K562 (cell line): ENCODE results near the gene ZKSCAN5. TPM values are rescaled to one million over a fixed set of nuclear protein-coding genes. Genes with fewer than 3 reads are reported as not detected.

Experiments
- ARID1B ChIP-seq: fragments of 450-650 bp; IDR thresholded peaks from 2 replicates; pipeline ENCODE4 v1.6.1; 2016; ENCODE audit warnings: antibody characterized with exemption, mild to moderate bottlenecking, inconsistent platforms
- BCL6 ChIP-seq: fragments of 250-450 bp; sonication (Bioruptor Pico); IDR thresholded peaks from 2 replicates; pipeline ENCODE4 v1.4.0; 2020
- CSDE1 ChIP-seq, 2 experiments: fragments of 450-650 bp; IDR thresholded peaks; 2 replicates each; pipeline ENCODE4 v1.6.1; 2016; ENCODE audit warnings: mild to moderate bottlenecking in 1 of 2
- FOXM1 ChIP-seq, 2 experiments: fragments of 450-650 bp in 1 of 2; sonication (generic) in 1 of 2; formaldehyde crosslinking in 1 of 2; IDR thresholded peaks; 2 replicates each; pipeline versions ENCODE4 v1.6.1 to v1.9.0; 2017 to 2022; ENCODE audit warnings: low read depth in 2 of 2, mild to moderate bottlenecking in 2 of 2, missing genetic modification reagents in 1 of 2, moderate library complexity in 1 of 2
- NFRKB ChIP-seq: fragments of 450-650 bp; IDR thresholded peaks from 2 replicates; pipeline ENCODE4 v1.6.1; 2016; ENCODE audit warnings: low read depth
- RBFOX2 ChIP-seq: fragments of 200-400 bp; formaldehyde crosslinking; IDR thresholded peaks from 2 replicates; pipeline ENCODE4 v1.6.1; 2017; ENCODE audit warnings: low read depth, mild to moderate bottlenecking, low read length, moderate library complexity
- SP1 ChIP-seq: sonication (generic); formaldehyde crosslinking; IDR thresholded peaks from 2 replicates; pipeline ENCODE4 v1.8.1; 2022; ENCODE audit warnings: mild to moderate bottlenecking, missing genetic modification reagents
- SUPT5H ChIP-seq: fragments of 450-650 bp; IDR thresholded peaks from 2 replicates; pipeline ENCODE4 v1.6.1; 2016
- ZC3H4 ChIP-seq: sonication (generic); formaldehyde crosslinking; IDR thresholded peaks from 2 replicates; pipeline ENCODE4 v1.9.0; 2021; ENCODE audit warnings: missing genetic modification reagents, borderline replicate concordance
- ZNF253 ChIP-seq: fragments of 250-450 bp; sonication (Bioruptor Pico); conservative IDR thresholded peaks from 2 replicates; pipeline ENCODE4 v1.6.1; 2021; ENCODE audit warnings: mild to moderate bottlenecking
- polyA plus RNA-seq, 8 experiments: library from polyadenylated mRNA; depleted of rRNA in 4 of 8; stranded (reverse) in 5 of 8; unstranded in 3 of 8; fragments of >200 nt; fragmentation: Nextera tagmentation in 2 of 8; fragmentation: Illumina TruSeq in 1 of 8; extraction: Ambion mirVana in 2 of 8; extraction: Trizol in 1 of 8; gene quantifications; 2 replicates each; pipeline versions ENCODE4 v1.2.1 to v1.2.3, GENCODE V29; 2011 to 2014; ENCODE audit warnings: inconsistent platforms in 1 of 8, missing spikeins in 1 of 8
- total RNA-seq, 7 experiments: library from RNA; depleted of rRNA in 6 of 7; stranded (reverse); fragments of >200 nt in 6 of 7; fragmentation: Illumina TruSeq in 2 of 7; extraction: Trizol in 2 of 7; gene quantifications; 2 replicates each; pipeline versions ENCODE4 v1.2.1 to v1.2.3, GENCODE V29; 2011 to 2021; ENCODE audit warnings: low replicate concordance in 1 of 7
- TF ChIP-seq, protein P1 (sequence below): fragments of 250-450 bp; sonication (Bioruptor Pico); IDR thresholded peaks from 2 replicates; pipeline ENCODE4 v1.8.0; 2021; ENCODE audit warnings: moderate library complexity, mild to moderate bottlenecking, inconsistent platforms
- TF ChIP-seq, protein P2 (sequence below): sonication (generic); formaldehyde crosslinking; IDR thresholded peaks from 2 replicates; pipeline ENCODE4 v1.8.1; 2022; ENCODE audit warnings: missing genetic modification reagents
- TF ChIP-seq, protein P3 (sequence below): fragments of 450-650 bp; IDR thresholded peaks from 2 replicates; pipeline ENCODE4 v1.6.1; 2016; ENCODE audit warnings: mild to moderate bottlenecking, moderate library complexity
- TF ChIP-seq, protein P4 (sequence below): fragments of 250-450 bp; sonication (Bioruptor Pico); IDR thresholded peaks from 2 replicates; pipeline ENCODE4 v1.4.0; 2020; ENCODE audit warnings: mild to moderate bottlenecking, moderate library complexity, borderline replicate concordance

The ZKSCAN5 gene
- total and polyA plus RNA-seq, 9 of the 15 experiments (the other 6 are each of a cell fraction or from before 2014, with no cell fraction given) = 4.2 to 19.0 (median 15.0) TPM

DNA sequence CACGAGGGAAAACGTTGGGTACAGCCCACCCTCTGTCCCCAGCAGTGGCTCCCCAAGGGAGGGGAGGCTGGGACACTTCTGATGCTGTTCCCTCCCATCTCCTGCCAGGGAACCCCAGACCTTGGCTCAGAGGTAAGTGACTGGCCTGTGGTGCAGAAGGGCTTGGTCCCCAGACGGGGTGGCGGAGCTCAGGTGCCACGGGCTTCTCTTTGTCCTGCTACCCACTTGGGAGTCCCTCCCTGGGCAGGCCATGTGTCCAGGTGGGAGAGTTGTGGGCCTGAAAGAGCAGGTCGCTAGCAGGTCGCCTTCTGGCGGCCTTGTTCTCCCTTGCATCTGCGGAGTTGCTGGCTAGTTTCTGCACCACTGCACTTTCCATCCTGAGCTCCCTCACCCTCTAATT lies 48.6 kb upstream of the ZKSCAN5 start (continued):
- TF ChIP-seq, protein P1, sequence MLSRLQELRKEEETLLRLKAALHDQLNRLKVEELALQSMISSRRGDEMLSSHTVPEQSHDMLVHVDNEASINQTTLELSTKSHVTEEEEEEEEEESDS = no peak
- TF ChIP-seq, protein P2, sequence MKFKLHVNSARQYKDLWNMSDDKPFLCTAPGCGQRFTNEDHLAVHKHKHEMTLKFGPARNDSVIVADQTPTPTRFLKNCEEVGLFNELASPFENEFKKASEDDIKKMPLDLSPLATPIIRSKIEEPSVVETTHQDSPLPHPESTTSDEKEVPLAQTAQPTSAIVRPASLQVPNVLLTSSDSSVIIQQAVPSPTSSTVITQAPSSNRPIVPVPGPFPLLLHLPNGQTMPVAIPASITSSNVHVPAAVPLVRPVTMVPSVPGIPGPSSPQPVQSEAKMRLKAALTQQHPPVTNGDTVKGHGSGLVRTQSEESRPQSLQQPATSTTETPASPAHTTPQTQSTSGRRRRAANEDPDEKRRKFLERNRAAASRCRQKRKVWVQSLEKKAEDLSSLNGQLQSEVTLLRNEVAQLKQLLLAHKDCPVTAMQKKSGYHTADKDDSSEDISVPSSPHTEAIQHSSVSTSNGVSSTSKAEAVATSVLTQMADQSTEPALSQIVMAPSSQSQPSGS (CRISPR knock-in tag) = no peak
- TF ChIP-seq, protein P3, sequence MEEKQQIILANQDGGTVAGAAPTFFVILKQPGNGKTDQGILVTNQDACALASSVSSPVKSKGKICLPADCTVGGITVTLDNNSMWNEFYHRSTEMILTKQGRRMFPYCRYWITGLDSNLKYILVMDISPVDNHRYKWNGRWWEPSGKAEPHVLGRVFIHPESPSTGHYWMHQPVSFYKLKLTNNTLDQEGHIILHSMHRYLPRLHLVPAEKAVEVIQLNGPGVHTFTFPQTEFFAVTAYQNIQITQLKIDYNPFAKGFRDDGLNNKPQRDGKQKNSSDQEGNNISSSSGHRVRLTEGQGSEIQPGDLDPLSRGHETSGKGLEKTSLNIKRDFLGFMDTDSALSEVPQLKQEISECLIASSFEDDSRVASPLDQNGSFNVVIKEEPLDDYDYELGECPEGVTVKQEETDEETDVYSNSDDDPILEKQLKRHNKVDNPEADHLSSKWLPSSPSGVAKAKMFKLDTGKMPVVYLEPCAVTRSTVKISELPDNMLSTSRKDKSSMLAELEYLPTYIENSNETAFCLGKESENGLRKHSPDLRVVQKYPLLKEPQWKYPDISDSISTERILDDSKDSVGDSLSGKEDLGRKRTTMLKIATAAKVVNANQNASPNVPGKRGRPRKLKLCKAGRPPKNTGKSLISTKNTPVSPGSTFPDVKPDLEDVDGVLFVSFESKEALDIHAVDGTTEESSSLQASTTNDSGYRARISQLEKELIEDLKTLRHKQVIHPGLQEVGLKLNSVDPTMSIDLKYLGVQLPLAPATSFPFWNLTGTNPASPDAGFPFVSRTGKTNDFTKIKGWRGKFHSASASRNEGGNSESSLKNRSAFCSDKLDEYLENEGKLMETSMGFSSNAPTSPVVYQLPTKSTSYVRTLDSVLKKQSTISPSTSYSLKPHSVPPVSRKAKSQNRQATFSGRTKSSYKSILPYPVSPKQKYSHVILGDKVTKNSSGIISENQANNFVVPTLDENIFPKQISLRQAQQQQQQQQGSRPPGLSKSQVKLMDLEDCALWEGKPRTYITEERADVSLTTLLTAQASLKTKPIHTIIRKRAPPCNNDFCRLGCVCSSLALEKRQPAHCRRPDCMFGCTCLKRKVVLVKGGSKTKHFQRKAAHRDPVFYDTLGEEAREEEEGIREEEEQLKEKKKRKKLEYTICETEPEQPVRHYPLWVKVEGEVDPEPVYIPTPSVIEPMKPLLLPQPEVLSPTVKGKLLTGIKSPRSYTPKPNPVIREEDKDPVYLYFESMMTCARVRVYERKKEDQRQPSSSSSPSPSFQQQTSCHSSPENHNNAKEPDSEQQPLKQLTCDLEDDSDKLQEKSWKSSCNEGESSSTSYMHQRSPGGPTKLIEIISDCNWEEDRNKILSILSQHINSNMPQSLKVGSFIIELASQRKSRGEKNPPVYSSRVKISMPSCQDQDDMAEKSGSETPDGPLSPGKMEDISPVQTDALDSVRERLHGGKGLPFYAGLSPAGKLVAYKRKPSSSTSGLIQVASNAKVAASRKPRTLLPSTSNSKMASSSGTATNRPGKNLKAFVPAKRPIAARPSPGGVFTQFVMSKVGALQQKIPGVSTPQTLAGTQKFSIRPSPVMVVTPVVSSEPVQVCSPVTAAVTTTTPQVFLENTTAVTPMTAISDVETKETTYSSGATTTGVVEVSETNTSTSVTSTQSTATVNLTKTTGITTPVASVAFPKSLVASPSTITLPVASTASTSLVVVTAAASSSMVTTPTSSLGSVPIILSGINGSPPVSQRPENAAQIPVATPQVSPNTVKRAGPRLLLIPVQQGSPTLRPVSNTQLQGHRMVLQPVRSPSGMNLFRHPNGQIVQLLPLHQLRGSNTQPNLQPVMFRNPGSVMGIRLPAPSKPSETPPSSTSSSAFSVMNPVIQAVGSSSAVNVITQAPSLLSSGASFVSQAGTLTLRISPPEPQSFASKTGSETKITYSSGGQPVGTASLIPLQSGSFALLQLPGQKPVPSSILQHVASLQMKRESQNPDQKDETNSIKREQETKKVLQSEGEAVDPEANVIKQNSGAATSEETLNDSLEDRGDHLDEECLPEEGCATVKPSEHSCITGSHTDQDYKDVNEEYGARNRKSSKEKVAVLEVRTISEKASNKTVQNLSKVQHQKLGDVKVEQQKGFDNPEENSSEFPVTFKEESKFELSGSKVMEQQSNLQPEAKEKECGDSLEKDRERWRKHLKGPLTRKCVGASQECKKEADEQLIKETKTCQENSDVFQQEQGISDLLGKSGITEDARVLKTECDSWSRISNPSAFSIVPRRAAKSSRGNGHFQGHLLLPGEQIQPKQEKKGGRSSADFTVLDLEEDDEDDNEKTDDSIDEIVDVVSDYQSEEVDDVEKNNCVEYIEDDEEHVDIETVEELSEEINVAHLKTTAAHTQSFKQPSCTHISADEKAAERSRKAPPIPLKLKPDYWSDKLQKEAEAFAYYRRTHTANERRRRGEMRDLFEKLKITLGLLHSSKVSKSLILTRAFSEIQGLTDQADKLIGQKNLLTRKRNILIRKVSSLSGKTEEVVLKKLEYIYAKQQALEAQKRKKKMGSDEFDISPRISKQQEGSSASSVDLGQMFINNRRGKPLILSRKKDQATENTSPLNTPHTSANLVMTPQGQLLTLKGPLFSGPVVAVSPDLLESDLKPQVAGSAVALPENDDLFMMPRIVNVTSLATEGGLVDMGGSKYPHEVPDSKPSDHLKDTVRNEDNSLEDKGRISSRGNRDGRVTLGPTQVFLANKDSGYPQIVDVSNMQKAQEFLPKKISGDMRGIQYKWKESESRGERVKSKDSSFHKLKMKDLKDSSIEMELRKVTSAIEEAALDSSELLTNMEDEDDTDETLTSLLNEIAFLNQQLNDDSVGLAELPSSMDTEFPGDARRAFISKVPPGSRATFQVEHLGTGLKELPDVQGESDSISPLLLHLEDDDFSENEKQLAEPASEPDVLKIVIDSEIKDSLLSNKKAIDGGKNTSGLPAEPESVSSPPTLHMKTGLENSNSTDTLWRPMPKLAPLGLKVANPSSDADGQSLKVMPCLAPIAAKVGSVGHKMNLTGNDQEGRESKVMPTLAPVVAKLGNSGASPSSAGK = no peak
- TF ChIP-seq ZC3H4 (CRISPR knock-in tag) (no peak), SUPT5H (0 out of 2 replicates have a peak, but pooled peaks have one; percentile 4), ZNF253 (CRISPR knock-in tag) (no peak), BCL6 (CRISPR knock-in tag) (no peak), FOXM1 (IDR thresholded peaks at IDR 0.05; ENCODE audit: low read depth) (no peak), FOXM1 (CRISPR knock-in tag; IDR thresholded peaks at IDR 0.05; ENCODE audit: low read depth) (no peak), RBFOX2 (peak; percentile 18; the same call in 1 of the 2 replicates), CSDE1 (IDR thresholded peaks at IDR 0.05) (no peak), ARID1B (no peak), NFRKB (no peak), SP1 (no peak)
- TF ChIP-seq, protein P4, sequence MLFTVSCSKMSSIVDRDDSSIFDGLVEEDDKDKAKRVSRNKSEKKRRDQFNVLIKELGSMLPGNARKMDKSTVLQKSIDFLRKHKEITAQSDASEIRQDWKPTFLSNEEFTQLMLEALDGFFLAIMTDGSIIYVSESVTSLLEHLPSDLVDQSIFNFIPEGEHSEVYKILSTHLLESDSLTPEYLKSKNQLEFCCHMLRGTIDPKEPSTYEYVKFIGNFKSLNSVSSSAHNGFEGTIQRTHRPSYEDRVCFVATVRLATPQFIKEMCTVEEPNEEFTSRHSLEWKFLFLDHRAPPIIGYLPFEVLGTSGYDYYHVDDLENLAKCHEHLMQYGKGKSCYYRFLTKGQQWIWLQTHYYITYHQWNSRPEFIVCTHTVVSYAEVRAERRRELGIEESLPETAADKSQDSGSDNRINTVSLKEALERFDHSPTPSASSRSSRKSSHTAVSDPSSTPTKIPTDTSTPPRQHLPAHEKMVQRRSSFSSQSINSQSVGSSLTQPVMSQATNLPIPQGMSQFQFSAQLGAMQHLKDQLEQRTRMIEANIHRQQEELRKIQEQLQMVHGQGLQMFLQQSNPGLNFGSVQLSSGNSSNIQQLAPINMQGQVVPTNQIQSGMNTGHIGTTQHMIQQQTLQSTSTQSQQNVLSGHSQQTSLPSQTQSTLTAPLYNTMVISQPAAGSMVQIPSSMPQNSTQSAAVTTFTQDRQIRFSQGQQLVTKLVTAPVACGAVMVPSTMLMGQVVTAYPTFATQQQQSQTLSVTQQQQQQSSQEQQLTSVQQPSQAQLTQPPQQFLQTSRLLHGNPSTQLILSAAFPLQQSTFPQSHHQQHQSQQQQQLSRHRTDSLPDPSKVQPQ = no peak
